ENCODE measurements around the gene CAPN3. TPM values are rescaled to one million over a fixed set of nuclear protein-coding genes. Genes with fewer than 3 reads are reported as not detected.

Gene CAPN3
- total RNA-seq, 2 experiments from 2014 or later = 1.5 to 1.6 TPM

DNA sequence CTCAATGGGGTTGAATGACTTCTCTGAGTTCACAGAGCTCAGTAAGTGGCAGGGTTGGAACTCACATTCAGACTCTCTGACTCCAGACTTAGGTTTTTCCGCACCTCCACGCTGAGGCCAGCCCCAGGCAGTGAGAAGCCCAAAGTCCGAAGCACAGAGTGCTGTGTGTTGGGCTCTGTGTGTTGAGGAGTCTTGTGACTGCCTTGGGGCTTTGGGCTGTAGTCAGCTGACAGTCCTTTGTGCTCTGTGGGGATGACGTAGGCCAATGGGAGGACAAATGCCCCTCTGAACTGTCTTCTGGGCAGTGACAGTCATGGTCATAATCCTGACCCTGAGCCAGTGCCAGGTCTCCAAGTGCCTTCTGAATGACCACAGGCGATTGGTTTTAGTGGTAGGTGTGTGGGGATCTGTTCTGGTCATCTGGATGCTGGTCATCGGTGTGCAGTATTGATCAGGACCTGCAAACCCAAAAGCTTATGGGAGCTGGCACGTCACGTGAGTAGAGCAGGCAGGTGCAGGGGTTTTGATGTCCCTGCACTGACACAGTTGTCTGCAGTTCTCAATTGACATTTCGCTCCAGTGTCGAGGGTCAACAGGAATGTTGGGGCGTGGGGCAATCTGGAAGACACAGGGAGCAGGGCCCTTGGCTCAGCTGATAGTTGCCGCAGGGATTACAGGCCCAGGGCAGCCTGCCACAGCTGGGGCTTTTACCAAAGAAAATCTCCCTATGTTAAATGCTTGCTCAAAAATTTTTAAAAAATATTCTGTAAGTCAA is 45.3 kb downstream of the CAPN3 start:
- CTCF ChIA-PET (ENCODE audit: unreplicated experiment) = interaction anchor here (0.6 kb wide), 1 partner anchor 49 kb away, joined by 4 read pairs; no protein-coding TSS in a partner anchor
- H3K9me2 ChIP-seq (ENCODE audit: insufficient read depth, low read length) = no peaks in the 10 kb centered on the region
- no peak overlapping the region for H3K4me3 ChIP-seq (ENCODE audit: low read depth, low read length, poor library complexity, severe bottlenecking)
- TF ChIP-seq EZH2phosphoT487 (IDR thresholded peaks at IDR 0.05; ENCODE audit: borderline replicate concordance, low read depth, low read length) = no peak
- TF ChIP-seq, protein P1, sequence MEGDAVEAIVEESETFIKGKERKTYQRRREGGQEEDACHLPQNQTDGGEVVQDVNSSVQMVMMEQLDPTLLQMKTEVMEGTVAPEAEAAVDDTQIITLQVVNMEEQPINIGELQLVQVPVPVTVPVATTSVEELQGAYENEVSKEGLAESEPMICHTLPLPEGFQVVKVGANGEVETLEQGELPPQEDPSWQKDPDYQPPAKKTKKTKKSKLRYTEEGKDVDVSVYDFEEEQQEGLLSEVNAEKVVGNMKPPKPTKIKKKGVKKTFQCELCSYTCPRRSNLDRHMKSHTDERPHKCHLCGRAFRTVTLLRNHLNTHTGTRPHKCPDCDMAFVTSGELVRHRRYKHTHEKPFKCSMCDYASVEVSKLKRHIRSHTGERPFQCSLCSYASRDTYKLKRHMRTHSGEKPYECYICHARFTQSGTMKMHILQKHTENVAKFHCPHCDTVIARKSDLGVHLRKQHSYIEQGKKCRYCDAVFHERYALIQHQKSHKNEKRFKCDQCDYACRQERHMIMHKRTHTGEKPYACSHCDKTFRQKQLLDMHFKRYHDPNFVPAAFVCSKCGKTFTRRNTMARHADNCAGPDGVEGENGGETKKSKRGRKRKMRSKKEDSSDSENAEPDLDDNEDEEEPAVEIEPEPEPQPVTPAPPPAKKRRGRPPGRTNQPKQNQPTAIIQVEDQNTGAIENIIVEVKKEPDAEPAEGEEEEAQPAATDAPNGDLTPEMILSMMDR (conservative IDR thresholded peaks at IDR 0.05; ENCODE audit: low read length) = no peak
- H3K36me3 ChIP-seq (ENCODE audit: insufficient read depth, low read length) = no peaks in the 10 kb centered on the region
- peaks cover 6% of the 10 kb centered on the region for H3K4me1 ChIP-seq (ENCODE audit: insufficient read depth, low read length, poor library complexity, severe bottlenecking)
- H3K4me2 ChIP-seq (ENCODE audit: low read length) = no peak overlapping the region
- DNase-seq (ENCODE audit: low spot score) = no peak
- no peak overlapping the region for H3K27ac ChIP-seq (ENCODE audit: low read depth, low read length, poor library complexity, severe bottlenecking)
- no peak overlapping the region for H2AFZ ChIP-seq (ENCODE audit: low read length)
- POLR2A ChIA-PET = no interaction called here
- no peaks in the 10 kb centered on the region for H3K79me2 ChIP-seq (ENCODE audit: insufficient read depth, low read depth, low read length)
- intact Hi-C loops (cut with micrococcal nuclease; ENCODE audit: unreplicated experiment) = no loop called here
- no TSS peak for BruUV-seq (replicated peaks)
- no peaks in the 10 kb centered on the region for H3K9me3 ChIP-seq (ENCODE audit: low read length)
- no peaks in the 10 kb centered on the region for H4K20me1 ChIP-seq (ENCODE audit: insufficient read depth, low read length)

DNA sequence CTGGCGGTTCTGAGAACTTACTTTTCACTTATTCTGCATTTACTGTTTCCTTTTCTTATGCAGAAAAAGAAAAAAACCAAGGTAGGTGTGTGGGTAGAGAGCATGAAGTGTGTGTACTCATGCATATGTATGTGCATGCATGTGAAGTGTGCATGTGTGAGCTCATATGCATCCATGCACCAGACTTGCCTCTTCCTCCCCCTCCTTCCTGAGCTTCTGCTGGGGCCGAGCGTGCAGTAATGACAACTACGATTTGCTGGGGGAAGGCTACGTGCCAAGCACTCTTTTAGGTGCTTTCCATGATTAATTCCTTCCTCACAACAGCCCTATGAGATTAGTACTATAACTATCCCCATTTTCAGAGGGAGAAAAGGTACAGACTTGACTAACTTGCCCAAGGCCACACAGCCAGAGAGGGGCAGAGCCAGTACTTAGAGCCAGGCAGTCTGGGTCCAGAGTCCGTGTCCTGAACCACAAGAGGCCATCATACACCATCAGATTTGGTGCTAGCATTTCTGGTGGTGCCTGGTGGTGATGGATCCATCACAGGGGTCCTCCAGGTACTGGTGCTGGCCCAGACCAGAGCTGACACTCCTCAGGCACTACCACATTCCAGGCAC is 46.7 kb downstream of the CAPN3 start:
- Histone ChIP-seq H3K4me2 (ENCODE audit: low read length) (no peak overlapping the region), H4K20me1 (ENCODE audit: insufficient read depth, low read length) (no peaks in the 10 kb centered on the region), H3K79me2 (ENCODE audit: insufficient read depth, low read depth, low read length) (no peaks in the 10 kb centered on the region), H3K9me2 (ENCODE audit: insufficient read depth, low read length) (no peaks in the 10 kb centered on the region), H3K27ac (ENCODE audit: low read depth, low read length, poor library complexity, severe bottlenecking) (no peak overlapping the region), H2AFZ (ENCODE audit: low read length) (no peak overlapping the region), H3K4me3 (ENCODE audit: low read depth, low read length, poor library complexity, severe bottlenecking) (no peak overlapping the region), H3K9me3 (ENCODE audit: low read length) (no peaks in the 10 kb centered on the region), H3K4me1 (ENCODE audit: insufficient read depth, low read length, poor library complexity, severe bottlenecking) (peaks cover 6% of the 10 kb centered on the region), H3K36me3 (ENCODE audit: insufficient read depth, low read length) (no peaks in the 10 kb centered on the region)
- no TSS peak for BruUV-seq (replicated peaks)
- no peak for TF ChIP-seq EZH2phosphoT487 (IDR thresholded peaks at IDR 0.05; ENCODE audit: borderline replicate concordance, low read depth, low read length)
- TF ChIP-seq, protein P1 (conservative IDR thresholded peaks at IDR 0.05; ENCODE audit: low read length) = no peak
- intact Hi-C loops (cut with micrococcal nuclease; ENCODE audit: unreplicated experiment) = no loop called here
- ChIA-PET POLR2A (no interaction called here), CTCF (ENCODE audit: unreplicated experiment) (no interaction called here)
- no peak for DNase-seq (ENCODE audit: low spot score)

GRCh38 chr15:42408178-42408577 is 48.9 kb downstream of the CAPN3 start:
- DNase-seq (ENCODE audit: low spot score) = no peak
- TF ChIP-seq, protein P1 (conservative IDR thresholded peaks at IDR 0.05; ENCODE audit: low read length) = no peak
- no peak for TF ChIP-seq EZH2phosphoT487 (IDR thresholded peaks at IDR 0.05; ENCODE audit: borderline replicate concordance, low read depth, low read length)
- no TSS peak for BruUV-seq (replicated peaks)
- H4K20me1 ChIP-seq (ENCODE audit: insufficient read depth, low read length) = no peaks in the 10 kb centered on the region
- H3K79me2 ChIP-seq (ENCODE audit: insufficient read depth, low read depth, low read length) = no peaks in the 10 kb centered on the region
- peaks cover 12% of the 10 kb centered on the region; the same call in 1 of the 2 replicates for H3K36me3 ChIP-seq (ENCODE audit: insufficient read depth, low read length)
- H3K27ac ChIP-seq (ENCODE audit: low read depth, low read length, poor library complexity, severe bottlenecking) = no peak overlapping the region
- ChIA-PET CTCF (ENCODE audit: unreplicated experiment) (no interaction called here), POLR2A (interaction anchor here (0.6 to 1.2 kb wide), 4 partner anchors 17 to 788 kb away, joined by 3 to 5 read pairs (median 4); no protein-coding TSS in a partner anchor)
- H3K9me3 ChIP-seq (ENCODE audit: low read length) = no peaks in the 10 kb centered on the region
- intact Hi-C loops (cut with micrococcal nuclease; ENCODE audit: unreplicated experiment) = no loop called here
- no peaks in the 10 kb centered on the region for H3K9me2 ChIP-seq (ENCODE audit: insufficient read depth, low read length)
- H2AFZ ChIP-seq (ENCODE audit: low read length) = no peak overlapping the region
- H3K4me1 ChIP-seq (ENCODE audit: insufficient read depth, low read length, poor library complexity, severe bottlenecking) = no peaks in the 10 kb centered on the region
- H3K4me3 ChIP-seq (ENCODE audit: low read depth, low read length, poor library complexity, severe bottlenecking) = no peak overlapping the region
- no peak overlapping the region for H3K4me2 ChIP-seq (ENCODE audit: low read length)
